Inferior parietal cortex (tissue), 1 donor: ENCODE measurements around the gene MPRIP.

Experiments
- DNase-seq: peaks from one replicate; pipeline ENCODE4 v3.0.0-alpha.2; 2016; ENCODE audit errors: extremely low spot score

MPRIP gene

GRCh38 chr17:17229416-17230384 is 187.4 kb downstream of the MPRIP start:
- DNase-seq = no peak

GRCh38 chr17:17231621-17232302 is 189.5 kb downstream of the MPRIP start:
- no peak for DNase-seq

GRCh38 chr17:17232303-17232621 is 190.0 kb downstream of the MPRIP start:
- no peak for DNase-seq

GRCh38 chr17:17235212-17236174 is 193.2 kb downstream of the MPRIP start:
- DNase-seq = no peak

GRCh38 chr17:17236295-17237025 is 194.2 kb downstream of the MPRIP start:
- no peak for DNase-seq

- DNase-seq = peak; percentile 94
Measured at GRCh38 chr17:17237026-17237799, 195.0 kb downstream of the MPRIP start, which contains the start of gene FLCN. Gene FLCN (minus strand): TSS chr17:17237168. CDS start chr17:17228137, 9,031 bp downstream.

GRCh38 chr17:17239832-17240231 is 197.6 kb downstream of the MPRIP start:
- DNase-seq = no peak

- no peak for DNase-seq
Measured at GRCh38 chr17:17241656-17242055, 199.4 kb downstream of the MPRIP start.

GRCh38 chr17:17242246-17242645 is 200.0 kb downstream of the MPRIP start:
- no peak for DNase-seq
